Kidney glomerular epithelial cell (primary cell): ENCODE results near the gene VTI1A.

Experiments used
- DNase-seq: peaks from one replicate; lab custom pipeline; 2025; lab: John Stamatoyannopoulos, UW

VTI1A gene

DNA sequence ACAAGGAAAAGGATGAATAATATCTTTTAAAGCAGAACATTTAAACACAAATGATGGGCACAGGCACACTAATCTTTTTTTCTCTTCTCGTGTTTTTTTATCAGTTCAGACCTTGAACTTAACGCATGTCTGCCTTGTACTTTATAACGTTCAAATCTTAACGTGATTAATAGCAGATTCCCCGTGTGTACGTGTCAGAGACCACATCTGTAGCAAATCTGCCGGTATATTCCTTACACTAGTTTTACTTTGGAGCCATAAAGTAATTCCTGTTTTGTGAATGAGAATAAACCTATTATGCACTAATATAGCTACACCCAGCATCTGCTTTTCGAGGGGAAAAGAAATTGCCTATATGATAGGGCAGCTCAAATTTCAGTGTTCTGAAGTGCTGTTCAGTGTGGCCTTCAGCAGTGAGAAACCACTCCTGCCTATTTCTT is 337.0 kb downstream of the VTI1A start:
- no peak for DNase-seq

DNA sequence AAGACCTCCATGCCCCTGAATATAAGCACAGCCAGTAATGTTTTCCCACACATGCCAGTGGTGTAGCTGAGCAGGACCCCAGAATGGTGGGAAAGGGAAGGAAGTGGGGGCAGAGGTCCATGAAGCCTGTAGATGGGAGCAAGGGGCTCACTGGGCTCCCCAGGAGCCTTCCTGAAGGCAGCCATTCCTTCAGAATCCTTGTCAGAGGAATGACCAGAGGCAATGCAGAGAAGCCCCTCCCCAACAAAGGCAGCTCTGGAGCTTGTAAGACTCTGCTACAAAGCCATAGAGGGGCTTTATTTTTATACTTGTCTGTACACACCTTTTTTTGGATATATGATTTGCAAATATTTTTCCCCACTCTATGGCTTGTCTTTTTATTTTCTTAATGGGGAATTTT is 338.1 kb downstream of the VTI1A start:
- DNase-seq, result no peak

DNA sequence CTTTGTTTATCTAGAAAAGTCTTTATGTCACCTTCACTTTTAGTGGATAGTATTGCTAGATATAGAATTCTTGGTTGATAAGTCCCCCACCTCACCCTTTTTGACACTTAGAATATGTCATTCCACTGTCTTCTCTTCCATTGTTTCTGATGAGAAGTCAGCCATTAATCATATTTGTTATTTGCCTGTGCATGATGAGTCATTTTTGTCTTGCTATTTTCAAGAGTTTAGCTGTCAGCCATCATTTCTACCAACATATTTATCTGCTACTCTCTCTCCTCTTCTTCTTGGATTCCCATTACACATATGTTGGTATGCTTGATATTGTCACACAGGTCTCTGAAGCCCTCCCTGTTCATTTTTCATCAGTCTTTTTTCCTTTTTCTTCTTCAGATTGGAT is 342.2 kb downstream of the VTI1A start:
- no peak for DNase-seq

DNA sequence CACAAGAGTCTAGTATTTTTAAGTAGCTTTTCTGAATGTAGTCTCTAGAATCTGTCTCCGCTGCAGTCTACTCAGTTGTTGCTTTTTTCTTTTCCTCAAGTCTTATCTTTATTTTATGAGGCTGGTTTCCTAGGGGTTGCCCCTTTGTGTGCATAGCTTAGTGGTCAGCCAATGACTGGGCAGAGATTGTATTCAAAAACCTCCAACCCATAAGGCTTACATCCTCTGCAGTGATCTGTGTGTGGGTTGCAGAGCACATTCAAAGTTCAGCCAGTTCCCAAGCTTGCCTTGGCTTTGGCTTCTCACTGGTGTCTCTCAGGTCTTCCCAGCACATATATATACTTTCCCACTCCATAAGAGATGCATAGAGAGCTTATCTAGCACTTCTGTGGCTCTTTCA is 343.0 kb downstream of the VTI1A start:
- no peak for DNase-seq

DNA sequence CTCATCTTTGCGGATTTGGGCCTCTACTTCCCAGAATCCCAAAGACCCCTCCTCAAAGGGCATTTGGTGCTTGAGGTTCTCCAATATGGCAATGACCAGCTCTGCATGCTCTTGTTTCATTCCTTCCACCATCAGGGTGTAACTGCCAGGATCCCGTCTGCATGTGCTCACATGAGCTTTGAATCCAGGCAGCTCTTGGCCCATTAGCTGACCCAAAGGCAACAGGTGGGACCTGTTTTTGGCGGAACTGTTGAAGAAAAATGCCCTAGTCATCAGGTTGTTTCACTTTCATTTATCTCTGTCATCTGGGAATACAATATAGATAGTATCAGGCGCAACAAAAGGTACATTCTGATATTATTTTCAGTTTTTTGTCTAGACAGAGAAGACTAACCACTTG is 343.9 kb downstream of the VTI1A start:
- DNase-seq, result no peak

DNA sequence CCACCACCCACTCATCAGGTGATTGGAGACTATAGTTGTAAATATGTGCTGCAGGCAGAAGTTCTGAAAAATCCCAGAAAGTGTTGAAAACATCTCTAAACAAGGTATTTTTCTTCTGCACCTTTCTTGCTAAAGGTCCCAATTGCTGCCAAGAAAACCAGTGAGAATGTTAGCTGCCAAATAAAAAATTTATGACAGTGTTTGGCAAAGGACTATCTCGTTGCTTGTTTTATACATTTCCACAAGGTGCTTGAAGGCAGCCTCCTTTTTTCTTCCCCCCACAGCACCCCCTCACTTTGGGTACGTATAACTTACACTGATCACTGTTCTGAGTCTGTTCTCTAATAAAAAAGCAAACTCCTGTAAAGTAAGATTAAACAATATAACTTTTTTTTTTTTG is 344.4 kb downstream of the VTI1A start:
- no peak for DNase-seq

DNA sequence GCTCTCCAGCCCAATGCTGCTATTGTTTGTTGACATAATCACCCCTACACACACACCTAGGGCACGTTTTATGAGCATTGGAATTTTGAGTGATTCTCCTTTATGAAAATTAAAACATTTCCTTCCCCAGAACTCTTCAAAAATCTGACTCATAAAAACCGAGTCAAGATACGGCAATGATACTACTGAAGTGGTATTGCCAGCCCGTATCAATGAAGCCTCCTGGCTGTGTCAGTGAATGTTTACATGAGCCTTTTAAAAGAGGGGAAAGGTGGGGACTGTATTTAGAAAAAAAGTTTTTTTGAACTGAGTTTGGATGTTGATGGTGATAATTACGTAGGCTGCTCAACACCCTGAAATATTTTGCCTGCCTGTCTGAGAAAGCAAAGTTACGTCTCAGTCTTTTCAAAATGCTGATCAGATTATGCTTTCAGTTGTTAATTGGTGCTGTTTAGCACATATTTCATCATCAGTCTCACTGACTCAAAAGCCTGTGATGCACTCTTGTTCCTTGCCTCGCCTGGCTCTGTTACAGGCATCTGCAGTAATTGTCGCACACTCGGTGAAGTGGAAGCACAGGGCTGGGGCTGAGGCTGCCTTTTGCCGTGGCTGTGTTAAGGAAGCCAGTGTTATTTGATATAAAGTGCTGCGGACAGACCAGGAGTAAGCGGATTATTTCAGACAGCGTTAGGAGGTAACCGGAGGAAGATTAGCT is 345.6 kb downstream of the VTI1A start:
- DNase-seq, result no peak

DNA sequence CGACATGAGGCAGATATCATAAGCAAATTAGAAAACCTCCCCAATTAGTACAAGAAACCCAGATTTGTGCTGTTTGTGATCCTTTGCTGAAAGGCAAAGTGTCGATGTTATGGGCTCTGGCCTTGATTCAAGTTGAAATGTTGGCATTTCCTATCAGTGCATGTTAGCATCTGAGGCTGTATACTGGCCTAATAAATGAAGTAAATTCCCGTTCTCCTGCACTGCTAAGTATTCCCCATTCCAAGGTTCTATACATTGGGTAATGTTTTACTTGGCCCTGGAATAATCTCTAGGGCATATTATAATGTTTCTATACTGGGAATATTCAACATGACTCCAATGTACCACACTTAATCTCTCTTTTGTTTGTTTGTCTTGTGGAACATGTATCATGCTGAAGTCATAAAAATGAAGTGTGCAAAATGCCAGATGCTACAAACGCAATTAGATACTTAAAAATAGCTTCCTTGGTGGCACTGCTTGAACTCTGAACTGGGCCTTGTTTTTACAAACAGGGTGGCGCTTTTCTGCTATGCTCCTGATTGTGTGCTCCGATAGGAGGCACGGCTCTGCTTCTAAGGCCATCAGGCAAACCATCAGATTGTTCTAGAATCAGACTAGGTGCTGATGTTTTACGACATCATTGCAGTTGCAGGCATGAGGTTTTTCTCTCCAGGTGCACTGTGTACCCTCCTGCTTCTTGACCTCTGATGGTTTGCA is 346.3 kb downstream of the VTI1A start:
- no peak for DNase-seq

DNA sequence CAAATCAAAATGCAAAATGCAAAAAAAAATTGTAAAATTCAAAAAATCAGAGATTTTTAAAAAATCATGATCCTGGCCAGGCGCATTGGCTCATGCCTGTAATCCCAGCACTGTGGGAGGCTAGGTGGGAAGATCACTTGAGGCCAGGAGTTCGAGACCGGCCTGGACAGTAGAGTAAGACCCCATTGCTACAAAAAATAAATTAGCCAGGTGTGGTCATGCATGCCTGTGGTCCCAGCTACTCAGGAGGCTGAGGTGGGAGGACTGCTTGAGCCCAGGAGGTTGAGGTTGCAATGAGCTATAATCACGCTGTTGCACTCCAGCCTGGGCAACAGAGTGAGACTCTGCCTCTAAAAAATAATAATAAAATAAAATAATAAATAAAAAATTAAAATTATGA is 347.2 kb downstream of the VTI1A start:
- DNase-seq, result no peak

DNA sequence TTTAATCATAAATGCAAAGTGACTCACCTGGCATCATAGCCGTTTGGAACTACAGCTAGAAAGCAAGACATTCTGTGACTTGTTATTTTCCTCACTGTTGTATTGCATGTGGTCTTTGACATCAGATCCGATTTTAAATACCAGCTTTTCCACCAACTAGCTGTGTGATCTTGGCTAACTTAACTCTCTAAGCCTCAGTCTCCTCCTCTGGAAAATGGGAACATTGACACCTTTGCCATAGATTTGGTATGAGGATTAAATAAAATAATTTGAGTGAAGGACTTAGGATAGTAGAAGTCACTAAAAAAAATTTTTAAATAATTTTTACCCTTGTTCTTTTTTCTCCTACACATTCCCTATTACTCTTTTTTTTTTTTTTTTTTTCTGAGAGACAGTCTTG is 348.1 kb downstream of the VTI1A start:
- no peak for DNase-seq

DNA sequence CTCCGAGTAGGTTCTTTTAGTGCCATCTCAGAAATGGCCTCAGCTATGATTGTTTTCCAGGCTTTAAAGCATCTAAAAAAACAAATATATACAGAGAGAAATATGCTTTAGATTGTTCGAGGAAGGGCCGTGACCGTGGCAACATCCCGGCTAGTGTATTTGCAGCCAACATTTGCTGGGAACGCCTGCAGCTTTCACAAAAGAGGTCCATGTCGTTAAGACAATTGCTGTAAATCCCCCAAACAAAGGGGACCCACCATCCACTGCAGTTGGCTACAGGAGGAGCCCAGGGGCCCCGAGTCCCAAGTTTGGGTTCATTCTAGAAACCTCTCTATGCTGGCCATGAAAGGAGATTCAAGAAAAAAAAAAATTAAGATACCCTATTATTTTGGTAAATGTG is 350.2 kb downstream of the VTI1A start:
- DNase-seq, result no peak

DNA sequence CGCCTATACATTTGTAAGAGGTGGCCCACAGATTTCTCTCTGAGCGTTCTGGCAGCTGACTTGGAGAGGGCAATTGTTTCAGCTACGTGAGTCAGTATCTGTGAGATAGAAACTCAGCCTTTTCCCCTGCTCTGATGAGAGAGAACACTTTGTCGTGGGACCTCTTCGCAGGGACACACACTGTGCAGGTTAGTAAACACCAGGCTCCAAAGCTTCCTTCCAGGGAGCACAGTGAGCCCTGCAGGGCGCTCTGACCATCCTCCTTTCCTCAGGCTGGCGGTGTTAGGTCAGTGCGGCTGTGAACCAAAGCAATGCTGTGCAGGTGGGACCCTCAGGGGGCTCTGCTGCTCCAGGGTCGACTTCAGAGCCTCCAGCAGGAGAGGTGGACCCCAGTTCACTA is 350.8 kb downstream of the VTI1A start:
- DNase-seq, result no peak

DNA sequence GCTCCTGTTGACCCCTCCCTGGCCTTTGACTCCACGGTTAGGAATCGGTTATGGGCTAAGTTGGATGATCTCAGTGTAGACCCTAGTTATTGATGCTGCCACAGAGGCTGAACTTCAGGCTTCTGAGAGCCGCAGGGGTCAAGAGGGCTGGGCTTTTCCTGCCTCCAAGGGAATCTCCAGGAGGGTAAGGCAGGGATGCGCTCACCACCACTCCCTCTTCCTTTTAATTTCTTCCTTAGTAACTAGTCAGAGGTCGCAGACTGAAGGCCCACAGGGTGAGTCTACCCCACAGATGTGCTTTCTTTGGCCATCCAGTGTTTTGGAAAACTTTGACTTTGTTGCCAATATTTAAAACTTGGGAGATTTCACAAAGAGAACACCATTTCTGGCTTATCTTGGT is 352.0 kb downstream of the VTI1A start:
- DNase-seq, result no peak

DNA sequence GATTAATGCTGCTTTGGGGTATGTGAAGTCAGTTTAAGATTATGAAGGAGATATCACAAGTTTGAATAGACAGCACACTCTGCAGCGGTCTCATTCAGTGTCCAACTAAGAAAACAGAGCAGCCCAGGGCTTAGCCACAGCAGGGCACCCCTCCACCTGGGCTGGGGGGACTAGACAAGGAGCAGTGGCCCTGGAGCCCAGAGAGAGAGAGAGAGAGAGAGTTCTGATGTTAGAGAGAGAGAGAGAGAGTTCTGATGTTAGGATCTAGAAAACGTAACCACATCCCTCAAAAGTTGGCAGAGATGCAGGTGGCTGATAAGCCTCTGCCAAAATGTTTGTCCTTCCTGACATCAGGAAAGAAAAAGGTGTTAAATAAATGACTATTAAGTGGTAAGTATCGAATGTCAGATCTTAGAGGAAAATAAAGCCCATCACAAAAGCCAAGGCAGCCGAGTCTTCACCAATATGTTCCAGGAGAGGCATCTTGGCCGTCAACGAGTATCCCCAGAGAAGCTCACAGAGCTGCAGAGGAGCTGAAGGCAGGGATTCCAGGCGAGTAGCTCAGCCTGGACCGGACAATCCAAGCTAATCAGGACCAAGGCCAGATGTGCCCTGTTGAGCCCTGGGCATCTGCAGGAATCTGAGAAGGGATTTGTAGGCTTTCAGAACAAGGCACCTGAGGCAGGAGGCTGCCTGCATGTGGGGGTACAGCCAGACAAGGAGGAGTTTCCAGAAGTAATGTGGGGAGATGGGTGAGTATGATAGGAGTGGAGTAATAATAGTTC is 352.9 kb downstream of the VTI1A start:
- DNase-seq, result no peak

DNA sequence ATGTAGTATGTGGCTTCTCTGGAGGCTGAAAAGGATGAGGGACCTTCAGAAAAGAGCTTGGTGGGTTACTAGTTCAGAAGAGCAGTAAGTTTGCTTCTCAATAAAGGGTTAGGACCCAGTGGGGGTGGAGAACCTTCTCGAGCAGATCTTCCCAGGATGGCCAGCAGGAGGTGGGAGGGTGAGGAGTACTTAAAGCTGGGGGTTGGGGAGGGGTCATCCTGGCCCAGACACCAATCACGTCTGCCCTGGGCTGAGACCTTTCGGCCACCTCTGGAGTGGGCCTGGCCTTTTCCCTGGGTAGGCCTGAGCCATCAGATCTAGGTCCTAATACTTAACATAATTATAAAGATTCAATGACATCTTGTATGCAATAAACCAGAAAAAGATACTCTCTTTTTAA is 354.0 kb downstream of the VTI1A start:
- no peak for DNase-seq

DNA sequence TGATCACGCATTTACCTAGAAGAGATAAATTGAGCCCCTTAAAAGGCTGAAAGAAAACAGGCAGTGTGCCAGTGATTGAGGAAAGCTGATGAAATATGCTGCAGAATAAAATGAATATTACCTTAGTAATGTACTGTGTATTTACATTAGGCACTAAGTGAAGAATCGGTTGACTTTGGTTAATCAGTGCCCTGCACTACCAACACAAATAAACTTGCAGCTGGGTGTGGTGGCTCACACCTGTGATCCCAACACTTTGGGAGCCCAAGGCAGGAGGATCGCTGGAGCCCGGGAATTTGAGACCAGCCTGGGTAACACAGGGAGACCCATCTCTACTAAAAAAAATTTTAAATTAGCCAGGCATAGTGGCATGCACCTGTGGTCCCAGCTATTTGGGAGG is 354.7 kb downstream of the VTI1A start:
- DNase-seq, result no peak

DNA sequence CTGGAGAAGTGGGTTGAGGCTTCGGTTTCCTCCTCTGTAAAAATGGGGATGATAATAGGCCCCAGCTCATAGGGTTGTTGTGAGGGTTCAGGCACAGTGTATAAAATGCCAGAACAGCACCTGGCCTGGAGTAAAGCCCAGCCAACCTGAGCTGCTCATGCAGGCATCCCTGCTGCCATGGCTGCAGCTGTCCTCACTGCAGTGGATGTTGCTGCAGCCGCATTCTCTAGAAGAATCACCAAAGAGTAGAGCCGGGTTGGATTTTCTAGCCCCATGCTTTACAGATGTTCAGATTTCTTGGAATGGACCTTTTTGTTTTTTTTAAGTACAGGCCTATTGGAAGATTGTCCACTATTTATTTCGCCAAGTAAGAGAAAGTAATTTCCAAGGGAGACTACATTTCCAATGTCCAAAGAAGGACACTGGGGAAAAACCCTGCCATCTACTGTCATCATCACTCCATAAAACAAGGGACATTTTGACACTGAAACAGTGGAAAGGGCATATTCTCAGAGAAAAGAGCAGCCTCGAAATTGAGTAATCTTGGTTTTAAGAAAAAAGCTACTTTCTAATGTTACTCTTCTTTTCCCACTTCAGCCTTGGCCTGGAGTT is 355.5 kb downstream of the VTI1A start:
- DNase-seq, result no peak

DNA sequence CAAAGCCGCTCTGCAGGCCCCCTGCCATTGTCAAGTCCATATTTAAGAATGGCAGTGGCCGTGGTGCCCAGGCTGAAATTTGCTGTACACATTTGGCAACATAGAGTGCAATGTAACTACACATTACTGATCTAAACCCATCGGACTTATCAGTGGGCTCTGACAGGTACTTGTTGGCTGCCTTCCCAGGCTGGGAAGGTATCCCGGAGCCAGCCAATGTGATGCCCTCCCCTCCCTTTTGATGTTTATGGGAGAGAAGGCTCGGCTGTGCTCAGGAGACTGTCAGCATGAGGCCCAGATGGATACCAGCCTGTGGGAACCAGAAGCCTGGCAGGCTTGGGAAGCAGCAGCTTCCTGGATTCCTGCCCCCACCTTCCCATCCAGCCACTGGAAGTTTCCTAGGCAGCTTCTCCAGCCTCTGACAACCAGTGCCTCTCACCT is 357.0 kb downstream of the VTI1A start:
- no peak for DNase-seq

DNA sequence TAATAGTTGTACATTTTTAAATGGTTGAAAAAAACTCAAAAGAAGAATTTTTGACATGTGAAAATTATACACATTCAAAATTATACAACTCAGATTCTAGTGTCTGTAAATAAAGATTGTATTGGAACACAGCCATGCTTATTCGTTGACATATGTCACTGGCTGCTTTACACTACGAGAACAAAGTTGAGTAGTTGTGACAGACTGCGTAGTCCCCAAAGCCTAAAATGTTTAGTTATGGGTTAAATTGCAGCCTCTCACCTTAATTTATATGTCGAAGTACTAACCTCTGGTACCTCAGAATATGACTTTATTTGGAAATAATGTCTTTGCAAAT is 358.2 kb downstream of the VTI1A start:
- DNase-seq, result no peak

DNA sequence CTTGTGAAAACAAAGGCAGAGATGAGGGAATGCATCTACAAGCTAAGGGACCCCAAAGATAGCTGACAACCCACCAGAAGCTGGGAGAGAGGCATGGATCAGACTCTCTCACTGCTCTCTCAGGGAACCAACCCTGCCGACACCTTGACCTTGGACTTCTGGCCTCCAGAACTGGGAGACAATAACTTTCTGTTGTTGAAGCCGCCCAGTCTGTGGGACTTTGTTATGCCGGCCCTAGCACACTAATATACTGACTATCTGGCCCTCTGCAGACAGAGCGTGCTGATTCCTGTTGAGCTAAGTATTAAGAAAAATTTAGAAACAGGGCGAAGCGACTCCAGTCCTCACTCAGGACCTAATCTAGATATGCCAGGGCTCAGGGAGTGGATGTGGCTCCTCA is 358.7 kb downstream of the VTI1A start:
- no peak for DNase-seq

DNA sequence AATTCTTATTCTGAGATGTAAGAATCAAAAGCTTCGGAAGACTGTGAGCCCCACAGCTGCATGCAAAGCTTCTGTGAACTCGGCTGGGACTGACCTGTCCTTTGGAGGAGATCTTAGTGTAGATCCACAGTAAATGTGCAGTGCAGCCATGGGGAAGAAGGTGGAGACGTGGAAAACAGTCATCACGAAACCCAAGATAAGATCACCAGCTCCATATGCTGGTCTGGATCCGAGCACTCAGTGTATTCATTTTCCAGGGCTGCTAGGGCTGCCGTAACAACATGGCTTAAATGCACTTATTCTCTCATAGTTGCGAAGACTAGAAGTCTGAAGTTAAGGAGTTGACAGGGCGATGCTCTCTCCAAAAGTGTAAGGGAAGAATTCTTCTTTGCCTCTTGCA is 360.0 kb downstream of the VTI1A start:
- DNase-seq, result no peak

DNA sequence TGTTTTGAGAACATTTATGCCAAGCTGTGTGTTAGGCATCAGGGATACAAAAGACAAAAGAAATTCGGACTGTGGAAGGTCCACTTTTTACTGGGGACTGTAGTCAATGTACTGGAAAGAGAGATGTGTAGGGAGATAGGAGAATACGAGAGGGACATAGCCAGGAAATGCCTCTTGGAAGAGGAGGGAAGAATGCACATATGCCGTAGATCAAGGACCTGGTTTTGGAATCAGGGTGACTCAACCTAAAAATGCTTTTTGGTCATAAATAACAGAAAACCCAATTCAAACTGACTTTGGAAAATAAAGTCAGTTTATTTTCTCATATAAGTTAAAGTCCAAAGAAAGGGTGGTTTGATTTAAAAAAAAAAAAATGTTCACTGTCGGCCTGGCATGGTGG is 362.7 kb downstream of the VTI1A start:
- no peak for DNase-seq

DNA sequence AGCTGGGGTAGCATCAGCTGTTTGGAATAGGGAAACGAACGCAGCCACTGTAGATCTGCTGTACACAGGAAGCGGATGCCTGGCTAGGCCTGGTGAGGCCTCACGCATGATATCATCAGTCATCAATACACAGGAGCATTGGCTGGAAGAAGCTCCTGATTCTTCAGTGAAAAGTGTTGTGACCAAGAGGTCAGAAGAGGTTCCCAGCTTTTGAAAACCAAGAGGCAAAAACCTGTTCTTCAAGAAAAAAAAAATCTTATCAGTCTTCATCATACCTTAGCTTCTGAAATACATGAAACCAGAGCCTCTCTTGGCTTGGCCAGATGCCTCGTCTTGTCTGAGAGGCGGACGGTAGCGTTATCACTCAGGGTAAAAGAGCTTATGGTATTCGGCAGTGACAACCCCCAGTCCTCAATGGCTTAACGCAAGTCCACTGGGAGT is 363.7 kb downstream of the VTI1A start:
- DNase-seq, result no peak
